HUDEP-2 (cell line): ENCODE results near the gene MYH11.
"Not testable (repeated sequence)": the region's sequence is repeated elsewhere in the genome, so short reads cannot be mapped to it uniquely, and the experiment has no call there.

Experiments used
- DNase-seq, 76 experiments: peaks; one replicate each; lab custom pipeline; 2025; ENCODE audit not compliant: unreplicated experiment in 76 of 76; lab: John Stamatoyannopoulos, UW

Gene MYH11

GRCh38 chr16:15879255-15879811, 22.5 kb upstream of the MYH11 start:
- peak in 7 of 76 experiments; percentile 7 to 17 (median 11) for DNase-seq

- DNase-seq: no peak
Observed at GRCh38 chr16:15876503-15876902, 19.7 kb upstream of the MYH11 start.

GRCh38 chr16:15874745-15875314, 18.0 kb upstream of the MYH11 start:
- peak in 37 of 76 experiments; percentile 3 to 56 (median 18) for DNase-seq

- no peak for DNase-seq
Observed at GRCh38 chr16:15873737-15874136, 16.9 kb upstream of the MYH11 start.

GRCh38 chr16:15873301-15873700, 16.5 kb upstream of the MYH11 start:
- DNase-seq: no peak

GRCh38 chr16:15870011-15870410, 13.2 kb upstream of the MYH11 start:
- no peak for DNase-seq

- no peak for DNase-seq
Observed at GRCh38 chr16:15866451-15866850, 9.6 kb upstream of the MYH11 start.

GRCh38 chr16:15865742-15866141, 8.9 kb upstream of the MYH11 start:
- no peak for DNase-seq

GRCh38 chr16:15864939-15865338, 8.1 kb upstream of the MYH11 start:
- DNase-seq: no peak

GRCh38 chr16:15861996-15862395, 5.2 kb upstream of the MYH11 start:
- no peak for DNase-seq

GRCh38 chr16:15858921-15859668, 2.3 kb upstream of the MYH11 start:
- no peak for DNase-seq

GRCh38 chr16:15857724-15858560, 1.1 kb upstream of the MYH11 start:
- no peak for DNase-seq

- peak in 3 of 76 experiments; percentile 0 to 9 (median 2) for DNase-seq
Observed at GRCh38 chr16:15856182-15856581, 646 bp downstream of the MYH11 start.

- no peak for DNase-seq
Observed at GRCh38 chr16:15855704-15856003, 1.2 kb downstream of the MYH11 start.

- no peak for DNase-seq
Observed at GRCh38 chr16:15854906-15855703, 1.7 kb downstream of the MYH11 start.

- DNase-seq: no peak
Observed at GRCh38 chr16:15854061-15854460, 2.8 kb downstream of the MYH11 start.

- DNase-seq: no peak
Observed at GRCh38 chr16:15853021-15853420, 3.8 kb downstream of the MYH11 start.

- not testable (repeated sequence) for DNase-seq
Observed at GRCh38 chr16:15850555-15850954, 6.3 kb downstream of the MYH11 start.

GRCh38 chr16:15849209-15849981, 7.4 kb downstream of the MYH11 start:
- DNase-seq: no peak
